ENCODE data around the gene PTPRJ. TPM values are rescaled to one million over a fixed set of nuclear protein-coding genes. Genes with fewer than 3 reads are reported as not detected.

The PTPRJ gene
- total and polyA plus RNA-seq, 9 of the 15 experiments (the other 6 are each of a cell fraction or from before 2014, with no cell fraction given) = 0.56 to 10.7 (median 4.8) TPM

GRCh38 chr11:48019595-48019994, 39.2 kb downstream of the PTPRJ start:
- no peaks in the 10 kb centered on the region for H3K27me3 ChIP-seq (ENCODE audit: control insufficient read depth in 2 of 2, insufficient read depth in 2 of 2, low read length in 2 of 2)
- DNase-seq (ENCODE audit: extremely low read depth in 1 of 4, low spot score in 3 of 4) (no peak), FAIRE-seq (no peak), ATAC-seq (peak; percentile 34)
- no peaks in the 10 kb centered on the region for H3K9me1 ChIP-seq (ENCODE audit: control insufficient read depth, insufficient read depth, low read length)
- no peak overlapping the region for H3K9ac ChIP-seq (ENCODE audit: insufficient read depth in 1 of 2, low read depth in 2 of 2, low read length in 2 of 2)
- H2AFZ ChIP-seq (ENCODE audit: low read depth, low read length) = no peak overlapping the region
- BruUV-seq (replicated peaks) = no TSS peak
- intact Hi-C loops (cut with micrococcal nuclease) = no loop called here
- POLR2A ChIA-PET = interaction anchor here (1.1 kb wide), 1 partner anchor 12 kb away, joined by 4 read pairs; no protein-coding TSS in a partner anchor
- 40% methylated on average over 8 of the region's 8 CpGs for WGBS (ENCODE audit: insufficient coverage, low coverage, missing lambda C conversion rate)
- H3K79me2 ChIP-seq (ENCODE audit: control insufficient read depth, insufficient read depth, low read length) = no peaks in the 10 kb centered on the region
- no peak overlapping the region for H3K27ac ChIP-seq (ENCODE audit: extremely low read depth, low read depth, low read length)
- H3K4me1 ChIP-seq (replicated peaks in 1 of 2; ENCODE audit: control insufficient read depth in 2 of 2, insufficient read depth in 2 of 2, low read length in 2 of 2) = peaks cover 11 to 16% of the 10 kb centered on the region in 2 experiments; a peak in 4 of 5 replicates
- H3K4me3 ChIP-seq = no peak overlapping the region
- 0 out of 2 replicates have a peak, but pooled peaks cover 4% of the 10 kb centered on the region for H4K20me1 ChIP-seq (replicated peaks; ENCODE audit: control insufficient read depth, insufficient read depth, low read length)
- in situ Hi-C loops (cut with MboI) = no loop called here
- CTCF ChIA-PET (ENCODE audit: low intra/inter-chr PET ratio) = no interaction called here
- peak; percentile 35; the same call in 1 of the 2 replicates for TF ChIP-seq TAL1 (IDR thresholded peaks at IDR 0.05)
- TF ChIP-seq MEIS2 (IDR thresholded peaks at IDR 0.05; ENCODE audit: partially characterized antibody) = peak; percentile 31
- TF ChIP-seq CBFA2T3 (IDR thresholded peaks at IDR 0.05) = peak; percentile 36; the same call in 1 of the 2 replicates
- 0 out of 2 replicates have a peak, but pooled peaks have one; percentile 4 for TF ChIP-seq CBFA2T2 (conservative IDR thresholded peaks at IDR 0.05)
- peak; percentile 41 for TF ChIP-seq ARID1B (IDR thresholded peaks at IDR 0.05)
- TF ChIP-seq ZNF253 (CRISPR knock-in tag; conservative IDR thresholded peaks at IDR 0.05) = no peak
- TF ChIP-seq PTRF (tag; IDR thresholded peaks at IDR 0.05) = no peak
- peak in 1 of 2 experiments; percentile 53; a peak in 1 of 4 replicates for TF ChIP-seq FOXA3 (CRISPR knock-in tag; conservative IDR thresholded peaks at IDR 0.05 in 1 of 2, IDR thresholded peaks at IDR 0.05 in 1 of 2)
- no peak for TF ChIP-seq MAFG (tag; conservative IDR thresholded peaks at IDR 0.05)
- no peak for TF ChIP-seq PBX2 (CRISPR knock-in tag; IDR thresholded peaks at IDR 0.05; ENCODE audit: low read depth)
- 0 out of 2 replicates have a peak, but pooled peaks have one; percentile 9 for TF ChIP-seq PBX2 (tag; conservative IDR thresholded peaks at IDR 0.05; ENCODE audit: low read depth)
- TF ChIP-seq TBP (optimal IDR thresholded peaks at IDR 0.05; ENCODE audit: low read depth, low read length) = no peak
- H3K36me3 ChIP-seq (ENCODE audit: control insufficient read depth, insufficient read depth, low read length) = no peaks in the 10 kb centered on the region
- no peaks in the 10 kb centered on the region for H3K9me3 ChIP-seq (replicated peaks; ENCODE audit: control insufficient read depth, insufficient read depth, low read depth, low read length)
- H3K4me2 ChIP-seq (ENCODE audit: insufficient read depth, low read length) = no peak overlapping the region

Data from K562 (cell line).